Smooth muscle cell of the brain vasculature (primary cell): ENCODE measurements around the gene TEAD4.

Experiments
- DNase-seq: peaks from one replicate; pipeline ENCODE4 v3.0.0-alpha.2; 2012; ENCODE audit warnings: low read depth, low spot score

Gene TEAD4

GRCh38 chr12:2959192-2959504, at the start of gene TEAD4:
TEAD4 (plus strand) TSS chr12:2959397.
- DNase-seq: no peak

- no peak for DNase-seq
These were observed 47.0 kb upstream of the TEAD4 start for GRCh38 chr12:2912216-2912575.

GRCh38 chr12:2919249-2919648, 39.9 kb upstream of the TEAD4 start:
- DNase-seq: no peak

DNA sequence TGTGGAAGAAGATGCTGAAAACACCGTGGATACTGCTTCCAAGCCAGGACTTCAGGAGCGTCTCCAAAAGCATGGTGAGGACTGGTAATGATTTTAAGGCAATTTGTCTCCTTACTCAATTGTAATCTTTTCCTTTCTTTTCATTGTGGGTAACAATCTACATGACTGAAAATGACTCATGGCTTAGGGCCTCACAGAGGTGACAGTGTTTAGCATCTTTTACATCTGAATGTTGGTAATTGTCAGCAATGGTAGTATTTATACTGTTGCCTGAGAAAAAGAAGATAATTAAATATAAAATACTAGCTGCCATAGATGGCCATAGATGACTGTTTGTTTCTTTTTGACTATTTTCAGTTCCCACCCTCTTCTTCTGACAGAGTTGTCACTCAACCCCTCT, 36.9 kb upstream of the TEAD4 start:
- DNase-seq: no peak

DNA sequence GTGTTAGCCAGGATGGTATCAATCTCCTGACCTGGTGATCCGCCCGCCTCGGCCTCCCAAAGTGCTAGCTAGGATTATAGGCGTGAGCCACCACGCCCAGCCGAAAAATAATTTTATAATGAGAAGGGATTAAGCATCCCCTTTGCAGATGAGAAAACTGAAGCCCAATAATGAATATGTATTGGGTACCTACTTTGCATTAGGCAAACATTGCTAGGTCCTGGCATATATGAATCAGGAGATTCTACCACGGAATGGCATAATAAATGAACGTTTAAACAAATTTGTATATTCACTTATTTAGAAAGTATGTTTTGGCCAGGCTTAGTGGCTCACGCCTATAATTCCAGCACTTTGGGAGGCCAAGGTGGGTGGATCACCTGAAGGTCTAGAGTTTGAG, 36.1 kb upstream of the TEAD4 start:
- no peak for DNase-seq

DNA sequence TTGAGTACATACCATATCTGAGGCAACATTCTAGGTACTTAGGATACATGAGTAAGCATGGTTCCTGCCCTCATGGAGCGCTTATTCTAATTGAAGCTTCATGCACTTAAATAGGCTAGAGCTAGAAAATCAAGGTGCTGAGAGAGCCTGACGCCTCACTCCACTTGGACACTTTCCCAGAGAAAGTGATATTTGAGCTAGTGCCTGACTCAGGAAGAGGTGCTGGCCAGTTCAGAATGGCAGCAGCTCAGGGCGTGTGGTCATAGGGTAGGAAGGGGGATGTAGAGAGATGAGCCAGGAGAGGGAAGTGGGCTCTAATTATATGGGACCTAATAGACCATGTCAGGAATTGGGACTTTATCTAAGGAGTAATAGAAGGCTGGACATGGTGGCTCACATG, 35.2 kb upstream of the TEAD4 start:
- no peak for DNase-seq

DNA sequence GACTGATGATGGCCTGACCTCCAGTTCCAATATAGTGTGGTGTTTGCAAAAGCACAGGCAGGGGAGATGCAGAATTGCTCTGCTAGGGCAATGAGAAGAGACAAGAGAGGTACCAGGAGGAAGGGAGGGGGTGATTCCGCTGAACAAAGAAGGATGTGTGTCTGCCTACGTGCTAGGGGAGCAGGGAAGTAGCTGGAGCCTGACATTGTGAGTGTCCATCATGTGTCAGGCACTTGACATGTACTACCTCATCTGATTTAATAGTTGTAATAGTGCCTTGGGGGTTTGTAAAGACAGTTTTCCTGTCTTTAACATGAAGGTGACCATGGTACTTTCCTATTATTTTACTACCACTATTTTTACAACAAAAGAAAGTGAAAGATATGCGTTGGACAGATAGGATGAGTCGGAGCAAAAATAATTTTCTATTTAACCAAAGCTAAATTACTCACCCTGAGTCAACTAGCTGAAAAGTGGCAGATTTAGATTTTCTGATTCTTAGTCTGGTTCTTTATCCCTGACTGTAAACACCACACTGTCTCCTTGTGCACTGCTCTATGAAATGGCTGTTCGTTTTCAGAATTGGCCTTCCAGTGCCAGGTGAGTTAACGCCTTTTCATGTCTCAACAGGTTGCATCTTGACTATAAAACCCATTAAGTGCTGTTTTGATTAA, 33.7 kb upstream of the TEAD4 start:
- no peak for DNase-seq

GRCh38 chr12:2930865-2931264, 28.3 kb upstream of the TEAD4 start:
- DNase-seq: no peak

DNA sequence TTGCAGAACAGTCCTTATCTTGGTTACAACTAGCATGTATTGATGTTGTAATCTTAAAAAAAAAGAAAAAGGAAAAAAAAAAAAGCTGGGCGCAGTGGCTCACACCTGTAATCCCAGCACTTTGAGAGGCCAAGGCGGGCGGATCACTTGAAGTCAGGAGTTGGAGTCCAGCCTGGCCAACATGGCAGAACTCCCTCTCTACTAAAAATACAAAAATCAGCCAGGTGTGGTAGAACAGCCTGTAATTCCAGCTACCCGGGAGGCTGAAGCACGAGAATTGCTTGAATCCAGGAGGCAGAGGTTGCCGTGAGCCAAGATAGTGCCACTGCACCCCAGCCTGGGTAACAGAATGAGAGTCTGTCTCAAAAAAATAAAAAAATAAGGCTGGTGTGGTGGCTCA, 25.6 kb upstream of the TEAD4 start:
- no peak for DNase-seq

DNA sequence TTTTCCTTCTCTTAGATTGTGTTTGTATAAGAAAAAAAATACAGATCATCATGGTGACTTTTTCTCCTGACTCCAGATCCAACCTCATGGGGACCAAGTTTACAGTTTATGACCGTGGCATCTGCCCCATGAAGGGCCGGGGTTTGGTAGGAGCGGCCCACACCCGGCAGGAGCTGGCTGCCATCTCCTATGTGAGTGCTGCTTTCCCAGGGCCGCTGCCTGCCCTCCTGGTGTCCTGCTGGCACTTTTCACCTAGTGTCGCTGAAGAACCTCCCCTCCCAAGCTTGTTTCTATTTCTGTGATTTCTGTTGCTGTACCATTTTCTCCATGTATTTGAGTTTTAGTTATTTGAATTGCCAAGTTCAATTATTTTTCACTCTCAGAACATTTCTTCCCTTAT, 24.8 kb upstream of the TEAD4 start:
- DNase-seq: no peak

GRCh38 chr12:2936301-2936700, 22.9 kb upstream of the TEAD4 start:
- no peak for DNase-seq

GRCh38 chr12:2937500-2937899, 21.7 kb upstream of the TEAD4 start:
- no peak for DNase-seq

DNA sequence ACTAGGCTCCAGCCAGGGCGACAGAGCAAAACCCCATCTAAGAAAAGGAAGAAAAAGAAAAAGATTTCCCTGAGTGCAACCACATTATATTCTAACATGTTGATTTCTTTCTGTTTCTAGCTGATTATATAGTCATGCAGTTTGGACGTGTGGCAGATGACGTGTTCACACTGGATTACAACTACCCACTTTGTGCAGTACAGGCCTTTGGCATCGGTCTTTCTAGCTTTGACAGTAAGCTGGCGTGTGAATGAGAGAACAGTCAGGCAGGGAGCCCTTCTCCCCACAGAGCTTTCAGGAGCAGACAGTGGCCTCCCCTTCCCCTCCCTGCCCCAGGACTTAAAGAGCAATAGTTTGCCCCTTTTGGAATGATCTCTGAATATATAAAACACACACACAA, 20.0 kb upstream of the TEAD4 start:
- DNase-seq: no peak

DNA sequence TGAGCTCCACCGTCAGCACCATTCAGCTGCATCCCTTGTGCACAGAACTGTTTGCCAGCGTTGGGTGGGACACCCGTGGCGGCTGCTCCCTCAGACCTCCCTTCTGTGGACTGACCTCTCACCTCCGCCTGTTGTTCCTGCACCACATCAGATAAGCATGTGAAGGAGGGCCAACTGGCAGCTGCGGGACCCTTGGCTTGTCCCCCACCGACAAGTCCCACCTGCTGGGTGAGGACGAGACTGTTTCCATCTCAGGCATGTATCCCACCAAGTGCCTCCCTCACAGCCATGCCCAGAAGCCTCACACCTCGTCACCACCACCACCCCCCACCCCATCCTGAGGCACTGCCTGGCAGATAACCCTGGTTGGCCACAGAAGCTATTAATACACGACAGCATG, 18.6 kb upstream of the TEAD4 start:
- no peak for DNase-seq

- DNase-seq: no peak
These were observed 17.7 kb upstream of the TEAD4 start for GRCh38 chr12:2941524-2941923.

DNA sequence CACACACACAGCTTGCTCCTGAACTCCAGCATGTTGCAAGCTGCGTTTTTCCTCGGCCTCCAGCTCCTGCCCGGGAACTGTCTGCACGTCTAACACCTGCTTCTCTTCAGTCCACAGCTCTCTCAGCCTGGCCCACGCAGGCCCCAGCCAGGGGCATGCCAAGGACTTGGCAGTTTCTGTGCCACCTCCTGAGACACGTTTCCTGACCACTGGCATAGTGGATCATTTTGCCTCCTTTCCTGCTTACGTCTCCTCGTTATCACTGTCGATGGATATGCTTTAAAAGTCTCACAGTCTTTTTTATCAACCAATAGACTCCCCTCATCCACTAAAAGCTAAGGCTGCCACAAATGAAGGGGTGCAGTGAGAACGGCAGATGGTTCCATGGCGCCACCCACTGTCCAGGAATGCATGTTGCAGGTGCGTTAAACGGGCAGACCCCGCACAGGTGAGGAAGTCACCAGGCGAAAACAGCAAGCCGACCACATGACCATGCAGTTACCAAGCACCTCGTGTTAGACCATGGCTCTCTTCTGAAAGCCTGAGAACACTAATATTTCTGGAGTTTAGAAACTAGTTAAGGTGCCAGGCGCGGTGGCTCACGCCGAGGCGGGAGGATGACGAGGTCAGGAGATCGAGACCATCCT, 14.7 kb upstream of the TEAD4 start:
- DNase-seq: no peak

GRCh38 chr12:2949411-2949810, 9.8 kb upstream of the TEAD4 start:
- no peak for DNase-seq

GRCh38 chr12:2955888-2956287, 3.3 kb upstream of the TEAD4 start:
- no peak for DNase-seq

- DNase-seq: no peak
These were observed 1.3 kb upstream of the TEAD4 start for GRCh38 chr12:2957816-2958431.

GRCh38 chr12:2958432-2959191, 585 bp upstream of the TEAD4 start:
- DNase-seq: no peak

DNA sequence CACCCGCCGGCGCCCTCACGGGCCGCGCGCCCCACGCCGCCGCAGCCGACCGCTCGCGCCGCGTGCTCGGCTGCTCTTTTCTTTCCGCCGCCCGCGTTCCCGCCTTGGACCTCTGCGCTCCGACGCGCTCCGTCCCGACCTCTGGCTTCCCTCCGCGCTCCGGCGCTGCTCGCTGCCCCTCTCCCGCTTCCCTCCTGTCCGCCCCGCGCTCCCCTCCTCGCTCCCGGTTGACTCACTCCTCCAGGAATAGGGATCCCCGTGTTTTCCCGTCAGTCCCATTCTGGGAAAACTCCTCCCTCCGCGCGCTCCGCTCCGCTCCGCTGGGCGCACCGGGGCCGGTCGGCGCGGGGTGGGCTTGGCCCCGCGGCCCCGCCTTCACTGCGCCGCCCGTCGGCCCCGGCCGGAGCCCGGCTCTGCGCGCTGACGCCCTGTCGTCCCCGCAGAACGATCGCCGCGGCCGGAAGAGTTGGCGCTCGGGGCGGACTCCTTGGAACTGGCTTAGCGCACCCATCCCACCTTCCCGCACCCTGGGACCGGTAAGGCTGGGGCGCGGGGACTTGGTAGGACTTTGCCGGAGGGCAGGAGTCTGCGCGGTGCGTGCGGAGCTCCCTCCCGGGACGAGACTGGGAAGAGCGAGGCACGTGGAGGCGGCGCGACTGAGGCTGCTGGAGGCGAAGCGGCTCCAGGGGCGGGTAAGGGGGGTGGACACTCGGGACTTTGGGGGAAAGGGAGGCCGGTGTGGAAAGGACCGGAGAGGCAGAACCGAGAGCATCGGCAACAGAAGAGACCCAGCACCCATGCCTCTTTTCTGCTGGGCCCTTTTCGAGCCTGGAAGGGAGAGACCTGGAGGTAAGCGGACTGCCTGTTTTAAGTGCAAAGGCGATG, 550 bp downstream of the TEAD4 start:
- no peak for DNase-seq
